Kasumi-1 (cell line): ENCODE results near the gene ZC3H12D.
"Not testable (repeated sequence)": the region's sequence is repeated elsewhere in the genome, so short reads cannot be mapped to it uniquely, and the experiment has no call there.

ENCODE experiments used
- DNase-seq, 2 experiments: peaks; one replicate each; lab custom pipeline; 2025; lab: John Stamatoyannopoulos, UW

The ZC3H12D gene

DNA sequence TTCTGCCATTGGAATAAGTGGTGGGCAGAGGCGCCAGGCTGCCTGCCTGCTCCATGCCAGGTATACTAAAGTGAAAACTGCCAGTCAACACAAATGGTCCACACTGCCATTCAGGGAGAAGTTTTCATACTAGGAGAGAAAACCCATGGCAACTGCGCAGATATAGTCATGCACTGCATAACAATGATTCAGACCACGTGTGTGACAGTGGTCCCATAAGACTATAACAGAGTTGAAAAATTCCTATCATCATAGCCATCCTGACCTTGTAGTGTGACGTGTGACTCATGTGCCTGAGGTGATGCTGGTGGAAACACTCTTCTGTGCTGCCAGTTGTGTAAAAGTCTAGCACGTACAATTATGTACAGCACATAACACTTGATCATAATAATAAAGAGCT lies 25.1 kb downstream of the ZC3H12D start:
- DNase-seq: no peak

DNA sequence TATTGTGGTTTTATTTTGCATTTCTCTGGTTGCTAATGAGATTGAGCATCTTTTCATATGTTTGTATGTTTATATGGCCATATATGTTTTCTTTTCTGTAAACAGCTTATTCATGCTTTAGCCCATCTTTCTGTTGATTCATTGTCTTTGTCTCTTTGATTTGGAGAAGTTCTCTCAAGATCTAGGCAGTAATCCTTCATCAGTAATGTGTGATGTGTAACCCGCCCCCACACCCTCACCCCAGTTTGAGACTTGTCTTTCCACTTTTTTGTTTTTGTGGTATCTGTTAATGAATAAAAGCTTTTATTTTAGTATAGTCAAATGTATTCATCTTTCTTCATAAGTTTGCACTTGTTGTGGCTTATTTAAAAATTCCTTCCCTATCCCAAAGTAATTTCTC lies 26.0 kb downstream of the ZC3H12D start:
- DNase-seq: no peak

DNA sequence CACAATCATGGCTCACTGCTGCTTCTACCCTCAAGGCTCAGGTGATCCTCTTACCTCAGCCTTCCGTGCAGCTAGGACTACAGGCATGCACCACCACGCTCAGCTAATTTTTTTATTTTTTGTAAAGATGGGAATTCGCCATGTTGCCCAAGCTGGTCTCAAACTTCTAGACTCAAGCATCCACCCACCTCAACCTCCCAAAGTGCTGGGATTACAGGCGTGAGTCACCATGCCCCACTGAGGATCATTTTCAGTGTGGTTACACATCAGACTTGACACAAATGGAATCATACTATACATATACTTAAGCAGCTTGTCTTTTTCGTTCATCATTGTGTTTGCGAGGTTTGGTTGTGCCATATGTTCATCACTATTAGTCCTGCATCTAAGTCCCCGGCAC lies 26.6 kb downstream of the ZC3H12D start:
- DNase-seq: no peak

DNA sequence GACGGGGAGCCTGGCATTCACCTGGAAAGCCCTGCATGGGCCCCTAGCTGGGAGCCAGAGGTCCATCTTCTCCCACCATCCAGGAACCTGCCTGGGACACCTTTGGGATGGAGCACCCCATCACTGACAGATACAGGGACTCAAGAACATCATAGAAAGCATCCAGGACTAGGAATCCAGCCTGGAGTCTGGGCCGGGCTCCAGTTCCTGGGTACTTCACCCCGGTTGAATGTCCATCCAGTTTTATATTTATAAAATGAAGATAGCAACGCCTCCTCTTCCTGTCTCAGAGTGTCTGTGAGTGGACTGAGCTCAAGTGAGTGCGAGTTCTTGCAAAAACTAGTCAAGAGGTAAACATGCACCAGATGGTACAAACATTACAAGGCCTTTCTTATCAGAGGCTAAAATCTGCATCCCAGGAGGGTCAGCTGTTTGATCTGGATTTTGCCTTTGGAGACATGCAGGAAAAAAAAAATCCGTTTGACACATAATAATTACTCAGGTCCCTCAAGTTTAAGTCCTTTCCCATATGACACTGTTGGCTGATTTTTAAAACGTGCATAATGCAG lies 27.4 kb downstream of the ZC3H12D start:
- DNase-seq: no peak

DNA sequence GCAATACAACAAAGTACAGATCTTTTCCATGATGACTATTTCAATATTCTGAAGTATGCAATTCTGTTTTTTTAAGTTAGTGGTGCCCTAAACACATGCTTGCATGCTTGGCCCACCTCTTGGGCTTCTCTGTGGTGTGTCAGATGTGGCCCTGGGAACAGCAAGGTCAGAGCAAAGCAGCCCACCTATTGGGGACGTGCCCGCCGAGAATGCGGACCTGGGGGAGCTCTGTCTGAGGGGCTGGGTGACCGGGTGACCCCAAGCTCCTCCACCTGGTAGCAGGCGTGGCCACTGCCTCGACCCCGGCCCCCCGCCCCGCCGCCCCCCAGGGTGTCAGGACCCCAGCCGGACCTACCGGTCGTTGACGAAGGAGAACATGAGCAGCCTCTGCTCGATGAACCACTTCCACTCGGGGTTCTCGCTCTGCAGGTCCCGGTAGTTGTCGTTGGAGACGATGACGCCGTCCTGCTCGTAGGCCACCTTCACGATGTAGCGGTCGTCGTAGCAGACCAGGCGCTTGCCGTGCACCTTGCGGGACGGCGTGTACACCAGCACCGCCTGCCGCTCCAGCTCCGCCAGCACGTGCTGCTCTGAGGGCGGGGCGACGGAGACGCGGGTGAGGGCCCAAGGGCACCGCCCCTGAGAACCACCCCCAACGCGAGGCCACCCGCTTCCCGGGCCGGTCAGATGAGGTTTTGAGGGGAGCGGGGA lies 28.3 kb downstream of the ZC3H12D start:
- no peak for DNase-seq

DNA sequence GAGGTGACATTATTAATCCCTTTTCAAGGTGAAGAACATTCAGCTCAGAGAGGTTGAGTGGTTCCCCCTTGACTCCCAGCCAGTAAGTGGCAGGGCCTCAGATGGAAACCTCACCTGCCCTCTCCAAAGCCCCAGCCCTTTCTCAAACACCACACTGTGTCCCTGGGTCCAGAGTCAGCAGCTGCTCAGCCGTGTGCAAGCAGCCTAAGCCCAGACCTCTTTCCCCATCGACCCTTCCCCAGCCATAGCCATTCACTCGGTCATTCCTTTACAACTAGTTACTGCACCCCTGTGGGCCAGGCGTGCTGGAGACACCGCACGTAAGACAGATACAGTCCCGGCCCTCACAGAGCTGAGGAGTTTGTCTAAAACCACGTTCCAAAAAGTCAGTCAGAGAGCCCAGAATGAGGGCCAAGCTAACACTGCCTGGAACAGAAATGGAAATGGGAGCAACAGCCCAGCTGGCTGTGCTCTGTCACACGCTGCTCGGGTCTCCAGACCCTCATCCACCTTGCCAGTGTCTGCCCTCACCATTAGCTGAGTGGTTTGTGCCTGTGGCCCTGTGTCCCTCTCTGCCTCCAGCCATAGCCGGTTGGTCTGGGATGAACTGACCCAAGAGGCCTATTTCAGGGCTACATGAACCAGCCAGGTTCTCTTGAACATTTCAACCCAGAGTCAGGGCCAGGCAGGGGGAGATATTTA lies 29.6 kb downstream of the ZC3H12D start:
- DNase-seq: no peak

DNA sequence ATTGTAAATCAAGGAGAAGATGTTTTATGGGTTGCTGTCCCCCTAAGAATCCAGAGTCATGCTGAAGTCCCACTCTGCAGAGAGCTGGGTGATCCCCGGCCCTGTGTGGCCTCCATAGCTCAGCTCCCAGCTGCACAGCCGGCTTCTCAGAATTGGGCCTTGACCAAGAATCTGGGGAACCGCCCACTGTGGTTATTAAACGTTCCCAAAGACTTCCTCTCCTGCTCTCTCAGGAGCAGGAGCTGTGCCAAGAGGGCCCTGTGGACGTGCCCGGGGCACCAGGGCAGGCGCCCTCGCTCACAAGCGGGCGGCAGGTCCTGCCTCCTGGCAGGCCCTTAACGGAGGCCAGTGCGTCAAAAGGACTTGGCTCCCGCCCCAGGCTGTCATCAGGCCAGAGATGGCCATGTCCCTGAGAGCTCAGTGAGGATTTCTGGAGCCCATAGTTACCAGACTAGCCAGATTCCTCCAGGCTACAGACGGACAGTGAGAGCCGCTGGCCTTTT lies 30.4 kb downstream of the ZC3H12D start:
- DNase-seq: peak; percentile 45 to 51

DNA sequence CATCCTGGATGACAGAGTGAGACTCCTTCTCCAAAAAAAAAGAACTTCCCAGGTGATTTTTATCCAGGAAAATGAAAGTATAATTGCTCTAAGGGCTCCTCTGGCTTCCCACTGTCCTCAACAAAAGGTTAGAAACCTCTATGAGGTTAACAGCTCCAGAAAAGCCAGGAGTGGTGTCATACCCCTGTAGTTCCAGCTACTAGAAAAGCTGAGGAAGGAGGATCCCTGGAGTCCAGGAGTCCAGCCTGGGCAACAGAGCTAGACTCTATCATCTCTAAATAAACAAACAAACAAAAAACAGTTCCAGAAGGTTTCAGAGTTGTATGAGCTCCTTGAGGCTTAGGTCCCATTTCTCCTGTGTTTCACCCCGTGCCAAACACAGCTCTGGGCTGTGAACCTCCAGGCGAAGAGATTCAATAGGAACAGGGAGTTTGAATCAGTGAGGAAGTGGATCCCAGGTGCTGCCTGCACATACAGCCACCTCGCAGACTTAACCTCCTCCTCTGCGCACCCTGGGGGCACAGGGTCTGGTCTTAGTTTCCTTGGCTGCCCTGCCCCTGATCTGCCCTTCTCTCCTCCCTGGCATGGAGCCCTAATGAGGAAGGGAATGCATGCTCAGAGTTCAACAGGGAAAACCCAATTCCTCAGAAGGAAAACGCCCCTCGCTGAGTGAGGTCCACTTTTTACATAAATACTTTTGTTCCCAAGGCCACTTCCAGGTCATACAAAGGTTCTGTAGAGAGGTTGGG lies 31.0 kb downstream of the ZC3H12D start:
- no peak for DNase-seq

DNA sequence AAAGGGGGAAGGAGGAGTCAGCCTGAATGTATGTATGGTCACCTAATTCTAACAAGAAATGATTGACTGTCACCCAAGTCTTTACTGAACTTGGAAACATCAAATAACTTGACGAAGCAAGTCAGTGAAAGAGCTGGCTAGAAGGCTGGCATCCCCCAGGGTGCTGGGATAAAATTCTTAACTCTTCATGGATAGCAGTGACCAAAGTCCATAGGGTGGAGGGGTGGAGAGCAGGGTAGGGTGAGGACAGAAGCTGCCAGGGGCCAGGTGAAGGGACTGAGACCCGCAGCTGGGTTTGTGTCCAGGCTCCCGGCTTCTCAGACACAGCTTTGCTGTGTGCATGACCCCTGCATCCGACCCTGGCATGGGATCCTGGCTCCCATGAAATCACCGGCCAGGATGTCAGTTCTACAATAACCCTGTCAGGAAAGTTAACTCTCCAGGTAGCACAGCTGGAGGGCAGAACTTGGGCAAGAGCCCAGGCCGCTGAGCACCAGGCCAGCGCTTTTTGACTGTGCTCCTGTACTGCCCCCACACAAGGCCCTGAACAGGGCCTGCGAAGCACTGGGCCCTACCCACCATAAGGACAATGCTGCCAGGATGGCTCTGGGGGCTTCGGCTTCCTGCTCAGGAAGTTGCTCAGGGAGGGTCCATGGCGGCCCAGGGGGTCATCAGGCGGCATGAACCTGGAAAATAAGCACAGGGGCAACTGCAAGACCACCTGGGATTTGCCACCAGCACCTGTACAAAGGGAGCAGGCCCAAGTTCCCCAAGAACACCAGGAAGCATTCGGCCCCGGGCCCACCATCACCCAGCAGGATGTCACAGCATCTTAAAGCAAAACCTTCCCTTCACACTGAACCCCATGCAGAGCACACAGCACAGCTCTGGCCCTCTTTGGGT lies 32.5 kb downstream of the ZC3H12D start:
- DNase-seq: no peak

DNA sequence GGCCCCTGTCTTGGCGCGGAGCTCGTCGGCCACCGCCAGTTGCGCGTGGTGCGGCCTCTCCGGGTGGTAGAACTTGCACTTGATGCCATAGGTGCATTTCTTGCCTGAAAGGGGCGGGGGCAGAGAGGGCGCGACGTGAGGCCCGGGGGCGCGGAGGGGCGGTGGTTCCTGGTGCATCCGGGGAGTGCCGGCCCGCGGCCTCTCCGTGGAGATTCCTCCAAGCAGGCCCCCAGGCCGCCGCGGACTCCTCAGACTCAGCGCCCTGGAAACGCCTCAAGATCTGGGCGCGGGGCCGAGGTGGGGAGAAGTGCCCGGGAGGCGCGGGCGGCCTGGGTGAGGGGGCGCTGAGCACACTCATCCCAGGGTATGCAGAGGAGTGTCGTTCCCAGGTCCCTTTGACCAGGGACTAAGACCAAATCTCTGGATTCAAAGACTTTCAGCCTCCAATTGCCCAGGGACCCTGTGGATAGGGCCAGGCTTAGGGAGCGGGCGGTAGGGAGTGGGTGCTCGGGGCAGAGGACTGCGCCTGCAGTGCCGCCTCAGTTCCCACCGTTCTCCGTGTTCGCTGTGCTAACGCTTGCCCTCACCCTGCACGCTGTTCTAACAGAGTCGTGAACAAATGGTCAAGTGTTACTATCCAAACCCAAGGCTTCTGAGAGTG lies 33.3 kb downstream of the ZC3H12D start:
- no peak for DNase-seq

DNA sequence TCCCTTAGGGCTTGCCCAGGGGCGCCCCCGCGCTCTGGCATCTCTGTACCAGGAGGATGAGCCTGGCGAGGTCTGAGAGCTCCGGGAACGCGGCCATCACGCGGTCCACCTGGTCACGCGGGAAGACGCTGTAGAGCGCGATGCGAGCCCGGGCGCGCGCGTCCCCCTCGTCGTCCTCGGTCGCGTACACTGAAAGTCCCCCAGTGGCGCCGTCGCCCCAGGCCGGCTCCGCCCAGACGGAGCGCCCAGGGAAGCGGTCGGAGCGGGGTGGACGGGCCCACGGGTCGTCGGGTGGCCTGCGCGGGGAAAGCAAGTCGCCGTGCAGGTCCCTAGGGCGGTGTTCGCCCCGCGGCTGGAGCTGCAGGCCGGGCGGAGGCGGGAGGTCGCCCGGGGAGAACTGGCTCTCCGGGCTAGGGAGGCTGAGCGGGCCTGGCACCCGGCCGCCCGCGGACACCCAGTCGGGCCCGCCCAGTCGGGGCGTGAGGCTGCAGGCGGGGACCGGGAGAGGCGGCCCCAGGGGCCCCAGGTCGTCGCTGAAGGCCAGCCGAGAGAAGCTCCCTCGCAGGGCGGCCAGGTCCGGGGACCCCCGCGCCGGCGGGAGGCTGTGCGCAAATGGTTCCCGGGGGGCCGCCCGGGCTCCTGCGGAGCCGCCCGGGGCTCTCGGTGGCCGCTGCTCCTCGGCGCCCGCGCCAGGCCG lies 34.0 kb downstream of the ZC3H12D start:
- no peak for DNase-seq

DNA sequence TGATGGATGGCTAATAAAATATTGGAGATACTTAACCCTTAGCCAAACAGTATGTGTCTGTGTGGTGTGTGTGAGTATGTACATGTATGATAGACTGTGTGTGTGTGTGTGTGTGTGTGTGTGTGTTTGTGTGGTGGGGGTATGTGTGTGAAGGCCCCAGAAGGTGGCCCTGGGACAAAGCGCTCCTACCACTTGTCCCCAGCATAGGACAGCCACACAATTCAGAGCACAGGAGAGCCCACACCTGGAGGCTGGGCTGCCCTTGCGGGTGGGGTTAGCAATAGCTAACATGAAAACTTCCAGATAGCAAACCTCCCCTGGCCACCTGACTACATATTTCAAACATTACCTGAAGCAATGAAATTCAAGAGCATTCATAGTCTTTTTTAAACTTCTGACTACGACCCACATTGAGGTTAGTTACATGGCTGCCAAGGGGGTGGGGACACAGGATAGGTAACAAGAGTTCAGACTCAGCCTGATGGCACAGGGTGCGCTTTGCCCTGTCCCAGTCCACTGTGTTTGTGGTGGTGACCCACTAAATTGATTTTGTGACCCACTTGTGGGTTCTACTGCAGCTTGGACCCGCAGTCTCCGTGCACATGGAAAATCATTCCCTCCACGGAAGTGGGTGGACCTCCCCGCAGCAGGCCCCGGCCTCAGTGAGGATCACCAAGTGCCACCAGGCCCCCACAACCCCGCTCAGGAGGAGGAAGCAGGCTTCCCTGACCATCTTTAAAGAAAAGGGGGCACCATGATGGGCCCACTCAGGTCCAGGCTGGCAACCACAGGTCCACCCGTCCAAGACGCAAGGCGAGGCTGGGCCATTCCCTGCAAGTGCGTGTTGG lies 34.8 kb downstream of the ZC3H12D start:
- no peak for DNase-seq

DNA sequence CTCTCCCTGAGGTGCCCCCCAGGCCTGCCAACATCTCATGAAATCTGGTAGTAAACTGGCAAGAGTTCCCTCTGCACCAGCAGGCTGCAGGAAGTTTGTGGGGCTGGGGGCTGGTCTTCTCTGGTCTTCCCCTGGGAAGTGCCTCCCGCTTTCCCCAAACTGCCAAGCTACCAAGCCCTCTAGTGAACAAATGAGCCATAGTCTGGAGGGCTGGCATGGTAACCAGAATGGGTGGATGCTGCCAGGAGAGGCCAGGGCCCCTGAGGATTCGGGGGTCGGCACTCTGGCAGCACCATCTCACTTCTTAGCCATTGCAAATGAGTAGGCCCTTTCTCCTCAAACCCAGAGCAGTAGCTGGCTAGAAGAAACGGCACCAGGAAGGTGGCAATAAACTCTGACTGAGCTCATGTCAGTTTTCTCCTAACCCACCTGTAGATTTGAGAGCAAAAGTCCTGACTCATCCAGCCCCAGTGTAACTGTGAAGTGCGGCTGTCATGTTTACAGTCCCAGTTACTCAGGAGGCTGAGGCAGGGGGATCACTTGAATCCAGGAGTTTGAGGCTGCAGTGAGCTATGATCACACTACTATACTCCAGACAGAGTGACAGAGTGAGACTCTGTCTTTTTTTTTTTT lies 35.9 kb downstream of the ZC3H12D start:
- no peak for DNase-seq

DNA sequence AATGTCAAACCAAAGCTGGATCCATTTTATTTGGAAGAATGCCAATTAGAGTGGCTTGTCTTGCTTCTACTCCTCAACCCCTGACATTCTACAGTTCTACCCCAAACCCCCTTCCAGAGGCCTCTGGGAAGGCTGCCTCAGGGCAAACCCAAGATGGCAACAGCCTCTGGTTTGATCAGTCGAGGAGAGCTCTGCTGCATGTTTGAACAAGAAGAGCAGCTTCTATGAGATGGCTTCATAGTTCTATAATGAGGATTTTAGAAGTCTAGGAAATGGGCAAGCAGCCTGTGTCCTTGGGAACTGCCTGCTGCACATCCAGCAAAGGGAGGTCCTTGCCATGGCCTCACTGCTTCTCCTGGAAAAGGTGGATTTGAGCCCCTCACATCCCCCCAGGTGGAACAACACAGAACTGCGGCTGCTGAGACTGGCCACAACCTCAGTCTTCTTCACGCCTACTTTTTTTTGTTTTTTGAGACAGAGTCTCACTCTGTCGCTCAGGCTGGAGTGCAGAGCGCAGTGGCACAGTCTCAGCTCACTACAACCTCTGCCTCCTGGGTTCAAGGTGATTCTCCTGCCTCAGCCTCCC lies 37.9 kb downstream of the ZC3H12D start:
- no peak for DNase-seq

DNA sequence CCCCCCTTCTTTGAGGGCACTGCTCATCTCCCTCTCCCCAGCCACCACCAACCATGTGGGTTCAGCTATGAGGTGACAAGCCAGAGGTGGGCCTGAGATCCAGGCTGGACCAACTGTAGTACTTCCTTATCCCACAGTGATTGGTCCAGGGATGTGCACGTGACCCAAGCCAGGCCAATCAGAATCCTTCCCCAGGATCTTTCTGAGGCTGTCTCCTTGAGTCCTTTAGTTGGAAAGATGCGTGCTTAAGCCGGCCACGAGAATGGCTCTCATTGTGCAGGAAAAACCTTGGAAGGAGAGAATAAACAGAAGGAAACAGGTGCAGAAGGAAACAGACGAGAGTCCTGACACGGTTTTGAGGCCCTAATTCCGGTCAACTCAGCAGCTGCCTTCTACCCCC lies 39.2 kb downstream of the ZC3H12D start:
- DNase-seq: no peak

DNA sequence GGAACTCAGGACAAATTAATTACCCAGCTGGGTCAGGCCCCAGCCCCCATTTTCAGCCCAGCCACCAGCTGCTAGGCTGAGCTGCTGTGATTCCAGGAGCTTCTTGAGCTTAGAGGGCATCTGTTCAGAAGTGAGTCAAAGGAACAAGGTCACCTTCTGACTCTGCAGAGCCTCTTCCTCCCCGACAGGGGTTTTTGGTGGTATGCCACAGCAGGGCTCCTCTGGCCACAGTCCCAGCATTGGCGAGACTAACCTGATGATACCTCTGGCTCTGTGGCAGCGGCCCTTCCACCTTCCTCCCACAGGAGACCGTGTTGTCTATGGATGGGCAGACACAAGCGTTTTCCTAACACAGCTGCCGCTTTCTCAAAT lies 39.7 kb downstream of the ZC3H12D start:
- DNase-seq: no peak

DNA sequence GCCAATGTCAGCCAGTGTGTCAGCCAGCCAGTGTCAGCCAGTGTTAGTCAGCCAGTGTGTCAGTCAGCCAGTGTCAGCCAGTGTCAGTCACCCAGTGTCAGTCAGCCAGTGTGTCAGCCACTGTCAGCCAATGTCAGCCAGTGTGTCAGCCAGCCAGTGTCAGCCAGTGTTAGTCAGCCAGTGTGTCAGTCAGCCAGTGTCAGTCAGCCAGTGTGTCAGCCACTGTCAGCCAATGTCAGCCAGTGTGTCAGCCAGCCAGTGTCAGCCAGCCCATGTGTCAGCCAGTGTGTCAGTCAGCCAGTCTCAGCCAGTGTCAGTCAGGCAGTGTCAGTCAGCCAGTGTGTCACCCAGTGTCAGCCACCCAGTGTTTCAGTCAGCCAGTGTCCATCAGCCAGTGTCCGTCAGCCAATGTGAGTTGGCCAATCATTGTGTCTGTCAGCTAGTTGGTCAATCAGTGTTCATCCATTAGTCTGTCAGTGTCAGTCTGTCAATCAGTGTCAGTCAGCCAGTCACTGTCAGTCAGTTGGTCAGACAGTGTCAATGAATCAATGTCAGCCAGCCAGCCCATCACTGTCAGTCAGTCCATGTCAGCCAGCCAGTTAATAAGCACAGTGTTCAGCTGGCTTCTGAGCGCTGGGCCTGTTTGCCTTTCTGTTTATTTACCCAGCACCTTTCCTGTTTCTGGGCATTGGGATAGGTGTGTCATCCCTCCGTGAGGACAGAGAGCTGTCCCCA lies 40.3 kb downstream of the ZC3H12D start:
- not testable (repeated sequence) for DNase-seq
